ENCODE measurements around the gene GORASP1. TPM values are rescaled to one million over a fixed set of nuclear protein-coding genes. Genes with fewer than 3 reads are reported as not detected.
"Not testable (repeated sequence)": the region's sequence is repeated elsewhere in the genome, so short reads cannot be mapped to it uniquely, and the experiment has no call there.

The GORASP1 gene
- total and polyA plus RNA-seq, 4 donors: 11.8 to 39.4 (median 19.3) TPM

DNA sequence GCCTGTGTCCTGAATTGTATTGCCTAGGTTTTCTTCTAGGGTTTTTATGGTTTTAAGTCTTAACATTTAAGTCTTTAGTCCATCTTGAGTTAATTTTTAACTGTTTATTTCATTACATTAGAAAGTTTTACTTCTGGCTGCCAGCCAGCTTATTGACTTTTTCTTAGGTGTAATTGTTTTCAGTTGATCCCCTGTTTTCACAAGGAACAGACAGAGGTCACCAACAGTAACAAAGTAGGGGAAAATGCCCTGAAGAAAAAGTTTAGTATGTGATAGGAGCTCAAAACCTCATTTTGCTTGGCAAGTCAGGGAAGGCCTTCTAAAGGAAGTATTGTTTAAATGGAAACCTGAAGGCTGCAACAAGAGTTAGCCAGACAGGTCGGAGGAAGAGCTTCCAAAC, 45.2 kb downstream of the GORASP1 start (continued):
- TF ChIP-seq GABPA (IDR thresholded peaks at IDR 0.05 in 1 of 2, conservative IDR thresholded peaks at IDR 0.05 in 1 of 2): no peak
- TF ChIP-seq JUND (IDR thresholded peaks at IDR 0.05): no peak
- TF ChIP-seq REST (IDR thresholded peaks at IDR 0.05): no peak

DNA sequence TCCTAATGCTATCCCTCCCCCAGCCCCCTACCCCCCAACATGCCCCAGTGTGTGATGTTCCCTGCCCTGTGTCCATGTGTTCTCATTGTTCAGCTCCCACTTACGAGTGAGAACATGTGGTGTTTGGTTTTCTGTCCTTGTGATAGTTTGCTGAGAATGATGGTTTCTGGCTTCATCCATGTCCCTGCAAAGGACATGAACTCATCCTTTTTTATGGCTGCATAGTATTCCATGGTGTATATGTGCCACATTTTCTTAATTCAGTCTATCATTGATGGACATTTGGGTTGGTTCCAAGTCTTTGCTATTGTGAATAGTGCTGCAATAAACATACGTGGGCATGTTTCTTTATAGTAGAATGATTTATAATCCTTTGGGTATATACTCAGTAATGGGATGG, 46.2 kb downstream of the GORASP1 start:
- H3K9ac ChIP-seq (ENCODE audit: low read depth in 1 of 2, low read length in 2 of 2); H3K36me3 ChIP-seq (ENCODE audit: control insufficient read depth in 4 of 4, insufficient read depth in 3 of 4, low read depth in 1 of 4, low read length in 3 of 4); H3K27ac ChIP-seq (ENCODE audit: low read depth in 1 of 2, low read length in 2 of 2); H3K4me3 ChIP-seq (ENCODE audit: low read depth in 1 of 3, low read length in 3 of 3); H3K9me3 ChIP-seq (ENCODE audit: control insufficient read depth in 4 of 4, low read length in 3 of 4); DNase-seq (ENCODE audit: low spot score); H3K27me3 ChIP-seq (ENCODE audit: control insufficient read depth in 4 of 4, insufficient read depth in 4 of 4, low read length in 3 of 4); H3K4me1 ChIP-seq (ENCODE audit: control insufficient read depth in 4 of 4, insufficient read depth in 4 of 4, low read length in 3 of 4): not testable (repeated sequence)
- 91% methylated on average over 2 of the region's 2 CpGs for WGBS

DNA sequence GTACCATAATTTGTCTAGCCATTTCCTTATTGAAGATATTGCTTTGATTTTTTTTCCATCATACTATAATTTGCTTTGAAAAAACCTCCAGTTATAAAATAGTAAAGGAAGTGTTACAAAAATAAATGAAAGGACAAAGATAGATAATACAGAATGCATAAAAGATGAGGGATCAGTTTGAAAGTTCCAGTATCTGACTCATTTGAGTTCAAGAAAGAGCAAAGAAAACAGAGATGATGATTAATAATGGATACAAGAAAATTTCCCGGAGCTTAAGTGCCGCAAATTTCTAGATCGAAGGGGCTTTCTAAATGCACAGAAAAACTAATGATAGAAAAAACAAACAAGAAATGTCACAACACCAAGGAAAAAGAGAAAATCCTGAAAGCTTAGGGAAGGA, 51.3 kb downstream of the GORASP1 start:
- no peak for DNase-seq (ENCODE audit: low spot score)
- no peak overlapping the region for H3K4me3 ChIP-seq (ENCODE audit: low read depth in 1 of 3, low read length in 3 of 3)
- no peaks in the 10 kb centered on the region for H3K9me3 ChIP-seq (ENCODE audit: control insufficient read depth in 4 of 4, low read length in 3 of 4)
- H3K27ac ChIP-seq (ENCODE audit: low read depth in 1 of 2, low read length in 2 of 2): no peak overlapping the region
- WGBS: 89% methylated on average over 3 of the region's 3 CpGs
- no peaks in the 10 kb centered on the region for H3K36me3 ChIP-seq (ENCODE audit: control insufficient read depth in 4 of 4, insufficient read depth in 3 of 4, low read depth in 1 of 4, low read length in 3 of 4)
- no peak overlapping the region for H3K9ac ChIP-seq (ENCODE audit: low read depth in 1 of 2, low read length in 2 of 2)
- H3K4me1 ChIP-seq (ENCODE audit: control insufficient read depth in 4 of 4, insufficient read depth in 4 of 4, low read length in 3 of 4): peaks cover 0 to 19% (median 14%) of the 10 kb centered on the region in 4 donors
- H3K27me3 ChIP-seq (ENCODE audit: control insufficient read depth in 4 of 4, insufficient read depth in 4 of 4, low read length in 3 of 4): no peaks in the 10 kb centered on the region
- TF ChIP-seq RAD21 (IDR thresholded peaks at IDR 0.05): no peak
- TF ChIP-seq MAX (IDR thresholded peaks at IDR 0.05): no peak
- TF ChIP-seq TAF1 (conservative IDR thresholded peaks at IDR 0.05): no peak
- TF ChIP-seq, protein P1, sequence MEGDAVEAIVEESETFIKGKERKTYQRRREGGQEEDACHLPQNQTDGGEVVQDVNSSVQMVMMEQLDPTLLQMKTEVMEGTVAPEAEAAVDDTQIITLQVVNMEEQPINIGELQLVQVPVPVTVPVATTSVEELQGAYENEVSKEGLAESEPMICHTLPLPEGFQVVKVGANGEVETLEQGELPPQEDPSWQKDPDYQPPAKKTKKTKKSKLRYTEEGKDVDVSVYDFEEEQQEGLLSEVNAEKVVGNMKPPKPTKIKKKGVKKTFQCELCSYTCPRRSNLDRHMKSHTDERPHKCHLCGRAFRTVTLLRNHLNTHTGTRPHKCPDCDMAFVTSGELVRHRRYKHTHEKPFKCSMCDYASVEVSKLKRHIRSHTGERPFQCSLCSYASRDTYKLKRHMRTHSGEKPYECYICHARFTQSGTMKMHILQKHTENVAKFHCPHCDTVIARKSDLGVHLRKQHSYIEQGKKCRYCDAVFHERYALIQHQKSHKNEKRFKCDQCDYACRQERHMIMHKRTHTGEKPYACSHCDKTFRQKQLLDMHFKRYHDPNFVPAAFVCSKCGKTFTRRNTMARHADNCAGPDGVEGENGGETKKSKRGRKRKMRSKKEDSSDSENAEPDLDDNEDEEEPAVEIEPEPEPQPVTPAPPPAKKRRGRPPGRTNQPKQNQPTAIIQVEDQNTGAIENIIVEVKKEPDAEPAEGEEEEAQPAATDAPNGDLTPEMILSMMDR (IDR thresholded peaks at IDR 0.05; ENCODE audit: low read depth, low read length, missing input control): no peak
- TF ChIP-seq NR2F2 (IDR thresholded peaks at IDR 0.05): no peak
- no peak for TF ChIP-seq EGR1 (IDR thresholded peaks at IDR 0.05; ENCODE audit: low read depth in 2 of 2)
- no peak for TF ChIP-seq SP1 (IDR thresholded peaks at IDR 0.05)
- no peak for TF ChIP-seq REST (IDR thresholded peaks at IDR 0.05)
- TF ChIP-seq FOXA1 (IDR thresholded peaks at IDR 0.05): no peak
- TF ChIP-seq HNF4G (IDR thresholded peaks at IDR 0.05): no peak
- TF ChIP-seq RXRA (IDR thresholded peaks at IDR 0.05): no peak
- TF ChIP-seq, protein P2, sequence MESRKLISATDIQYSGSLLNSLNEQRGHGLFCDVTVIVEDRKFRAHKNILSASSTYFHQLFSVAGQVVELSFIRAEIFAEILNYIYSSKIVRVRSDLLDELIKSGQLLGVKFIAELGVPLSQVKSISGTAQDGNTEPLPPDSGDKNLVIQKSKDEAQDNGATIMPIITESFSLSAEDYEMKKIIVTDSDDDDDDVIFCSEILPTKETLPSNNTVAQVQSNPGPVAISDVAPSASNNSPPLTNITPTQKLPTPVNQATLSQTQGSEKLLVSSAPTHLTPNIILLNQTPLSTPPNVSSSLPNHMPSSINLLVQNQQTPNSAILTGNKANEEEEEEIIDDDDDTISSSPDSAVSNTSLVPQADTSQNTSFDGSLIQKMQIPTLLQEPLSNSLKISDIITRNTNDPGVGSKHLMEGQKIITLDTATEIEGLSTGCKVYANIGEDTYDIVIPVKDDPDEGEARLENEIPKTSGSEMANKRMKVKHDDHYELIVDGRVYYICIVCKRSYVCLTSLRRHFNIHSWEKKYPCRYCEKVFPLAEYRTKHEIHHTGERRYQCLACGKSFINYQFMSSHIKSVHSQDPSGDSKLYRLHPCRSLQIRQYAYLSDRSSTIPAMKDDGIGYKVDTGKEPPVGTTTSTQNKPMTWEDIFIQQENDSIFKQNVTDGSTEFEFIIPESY (IDR thresholded peaks at IDR 0.05): no peak
- no peak for TF ChIP-seq FOXA2 (IDR thresholded peaks at IDR 0.05)
- no peak for TF ChIP-seq JUND (IDR thresholded peaks at IDR 0.05)
- no peak for TF ChIP-seq HNF4A (conservative IDR thresholded peaks at IDR 0.05)
- TF ChIP-seq, protein P3, sequence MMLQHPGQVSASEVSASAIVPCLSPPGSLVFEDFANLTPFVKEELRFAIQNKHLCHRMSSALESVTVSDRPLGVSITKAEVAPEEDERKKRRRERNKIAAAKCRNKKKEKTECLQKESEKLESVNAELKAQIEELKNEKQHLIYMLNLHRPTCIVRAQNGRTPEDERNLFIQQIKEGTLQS (IDR thresholded peaks at IDR 0.05): no peak
- no peak for TF ChIP-seq YY1 (IDR thresholded peaks at IDR 0.05)
- no peak for TF ChIP-seq GABPA (IDR thresholded peaks at IDR 0.05 in 1 of 2, conservative IDR thresholded peaks at IDR 0.05 in 1 of 2)
